LoVo (cell line): ENCODE data around the gene FAM200A.
A peak's percentile ranks its signal among the peaks of the same experiment; 100 is the strongest.
"Not testable (repeated sequence)": the region's sequence is repeated elsewhere in the genome, so short reads cannot be mapped to it uniquely, and the experiment has no call there.

Source experiments
- DNase-seq: peaks from one replicate; pipeline ENCODE4 v3.0.0-alpha.2; 2016; ENCODE audit warnings: low spot score

The FAM200A gene

GRCh38 chr7:99559175-99559915 is 7.4 kb upstream of the FAM200A start:
- DNase-seq, result no peak

GRCh38 chr7:99558306-99559174 is 6.6 kb upstream of the FAM200A start, which contains the start of gene ZNF655:
Gene ZNF655, plus strand, starts transcription at chr7:99558642. Its CDS starts 1,918 bp downstream, at chr7:99560560.
- peak; percentile 79 for DNase-seq

- DNase-seq, result no peak
These were observed 6.0 kb upstream of the FAM200A start for GRCh38 chr7:99557940-99558305.

- DNase-seq, result no peak
These were observed 5.3 kb upstream of the FAM200A start for GRCh38 chr7:99557196-99557607.

- no peak for DNase-seq
These were observed 3.0 kb upstream of the FAM200A start for GRCh38 chr7:99554939-99555338.

GRCh38 chr7:99553039-99553438 is 1.1 kb upstream of the FAM200A start:
- no peak for DNase-seq

GRCh38 chr7:99551334-99551733 is 580 bp downstream of the FAM200A start:
- no peak for DNase-seq

- not testable (repeated sequence) for DNase-seq
These were observed 2.4 kb downstream of the FAM200A start for GRCh38 chr7:99549545-99549944.

GRCh38 chr7:99545308-99545707 is 6.6 kb downstream of the FAM200A start:
- not testable (repeated sequence) for DNase-seq

GRCh38 chr7:99543916-99544315 is 8.0 kb downstream of the FAM200A start:
- DNase-seq, result no peak

- DNase-seq, result no peak
These were observed 8.7 kb downstream of the FAM200A start for GRCh38 chr7:99543081-99543671.

- DNase-seq, result no peak
These were observed 10.7 kb downstream of the FAM200A start for GRCh38 chr7:99541212-99541611.

GRCh38 chr7:99540542-99540941 is 11.4 kb downstream of the FAM200A start:
- no peak for DNase-seq

- no peak for DNase-seq
These were observed 12.6 kb downstream of the FAM200A start for GRCh38 chr7:99539213-99539811.

- no peak for DNase-seq
These were observed 16.2 kb downstream of the FAM200A start for GRCh38 chr7:99535667-99536066.

- DNase-seq, result no peak
These were observed 20.6 kb downstream of the FAM200A start for GRCh38 chr7:99531354-99531765.

- DNase-seq, result no peak
These were observed 26.0 kb downstream of the FAM200A start for GRCh38 chr7:99525713-99526440.

GRCh38 chr7:99521399-99521798 is 30.5 kb downstream of the FAM200A start:
- no peak for DNase-seq

- no peak for DNase-seq
These were observed 37.9 kb downstream of the FAM200A start for GRCh38 chr7:99514050-99514449.

GRCh38 chr7:99505324-99505662 is 46.6 kb downstream of the FAM200A start:
- DNase-seq, result no peak

GRCh38 chr7:99504603-99505323 is 47.2 kb downstream of the FAM200A start, which contains the start of gene ZKSCAN5:
Gene ZKSCAN5, plus strand, starts transcription at chr7:99504662. Its CDS starts 1,383 bp downstream, at chr7:99506045.
- DNase-seq, result peak; percentile 100
